ENCODE data around the gene KIF26A. TPM values are rescaled to one million over a fixed set of nuclear protein-coding genes. Genes with fewer than 3 reads are reported as not detected.

The KIF26A gene
- total and polyA plus RNA-seq, 8 donors = 0.65 to 21.7 (median 1.5) TPM

DNA sequence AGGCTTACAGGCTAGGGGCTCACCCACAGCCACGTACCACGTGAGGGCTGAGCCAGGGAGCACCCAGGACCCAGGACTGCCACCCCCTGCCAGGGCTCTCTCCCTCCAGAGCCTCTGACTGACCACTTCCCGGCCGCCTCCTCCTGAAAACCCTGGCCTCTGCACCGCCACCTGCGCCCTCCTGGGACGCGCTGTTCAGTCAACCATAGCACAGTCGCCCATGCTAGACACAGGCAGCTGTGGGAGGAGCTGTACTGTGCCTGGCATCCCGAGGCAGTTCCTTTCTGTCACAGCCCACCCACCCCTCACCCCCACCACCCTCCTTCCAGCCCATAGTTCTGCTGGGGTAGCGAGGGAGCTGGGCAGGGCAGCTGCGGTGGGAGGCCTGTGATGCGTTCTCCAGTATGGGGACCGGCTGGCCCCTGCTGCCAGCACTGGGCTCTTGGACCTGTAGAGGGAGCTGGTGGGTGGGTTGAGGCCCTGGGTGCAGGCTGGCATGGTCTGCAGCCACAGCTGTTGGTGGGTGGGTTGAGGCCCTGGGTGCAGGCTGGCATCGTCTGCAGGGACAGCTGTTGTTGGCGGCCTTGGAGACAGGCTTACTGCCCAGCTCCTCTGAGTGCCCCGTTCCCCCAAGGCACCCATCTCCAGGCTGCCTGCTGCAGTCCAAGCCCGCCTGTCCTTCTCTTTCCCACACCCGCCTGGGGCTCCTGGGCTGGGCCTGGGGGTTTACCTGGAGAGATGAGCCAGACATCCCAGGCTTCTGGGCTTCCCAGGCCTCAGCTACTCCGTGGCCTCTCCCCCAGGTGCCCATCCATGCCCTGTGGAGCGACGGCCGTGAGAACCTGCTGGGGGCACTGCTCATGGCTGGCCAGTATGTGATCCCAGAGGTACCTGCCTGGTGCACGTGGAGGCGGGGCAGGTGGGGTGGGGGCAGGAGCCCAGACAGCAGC lies 41.4 kb upstream of the KIF26A start:
- H3K27me3 ChIP-seq = peaks cover 0 to 30% (median 0%) of the 10 kb centered on the region in 3 donors
- DNase-seq = no peak
- TF ChIP-seq POLR2A (IDR thresholded peaks at IDR 0.05) = no peak
- peak in 1 of 7 experiments; percentile 9 for TF ChIP-seq CTCF (IDR thresholded peaks at IDR 0.05)
- intact Hi-C loops (cut with DNase I; ENCODE audit: low total_unique reads) = no loop called here
- H3K9me3 ChIP-seq = no peaks in the 10 kb centered on the region
- H3K27ac ChIP-seq = no peak overlapping the region
- WGBS, 5 donors = 66 to 82% (median 75%) methylated on average over 17 to 25 of the region's 25 CpGs
- peaks cover 0 to 41% (median 32%) of the 10 kb centered on the region in 4 donors for H3K4me1 ChIP-seq
- H3K36me3 ChIP-seq = no peaks in the 10 kb centered on the region
- H3K4me3 ChIP-seq = no peak overlapping the region

DNA sequence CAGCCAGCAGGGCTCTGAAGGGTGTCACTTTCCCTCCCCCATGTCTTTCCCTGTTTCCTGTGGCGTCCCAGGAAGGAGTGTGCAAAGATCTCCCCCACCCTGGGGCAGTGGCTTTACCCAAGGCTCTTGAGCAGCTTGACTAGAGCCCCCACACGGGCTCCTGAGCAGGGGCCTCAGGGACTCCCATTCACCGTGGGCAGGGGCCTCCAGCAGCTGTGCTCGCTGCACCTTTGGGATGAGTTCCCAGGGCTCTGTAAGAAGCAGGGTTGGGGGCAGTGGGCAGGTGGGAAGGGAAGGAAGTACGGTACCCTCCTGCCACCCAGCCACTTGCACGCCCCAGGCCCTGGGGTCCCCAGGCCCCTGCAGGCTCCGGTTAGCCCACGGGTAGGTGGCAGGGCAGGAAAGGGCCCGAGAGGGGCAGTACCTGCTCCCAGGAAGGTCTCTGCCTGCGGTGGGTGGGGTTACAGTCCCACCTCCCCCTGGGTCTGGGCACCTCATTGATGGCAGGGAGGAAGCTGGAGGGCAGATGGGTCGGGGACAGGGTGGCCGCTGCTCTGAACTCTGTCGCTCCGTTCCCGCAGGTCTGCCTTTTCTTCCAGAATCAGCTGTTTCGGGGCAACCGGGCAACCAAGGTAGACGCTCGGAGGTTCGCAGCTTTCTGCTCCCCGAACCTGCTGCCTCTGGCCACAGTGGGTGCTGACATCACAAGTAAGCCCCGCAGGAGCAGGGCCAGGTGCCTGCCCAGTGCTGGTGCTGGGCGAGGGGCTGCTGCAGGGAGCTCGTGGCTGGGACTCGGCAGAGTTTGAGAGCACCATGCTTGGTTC lies 39.9 kb upstream of the KIF26A start:
- no peaks in the 10 kb centered on the region for H3K9me3 ChIP-seq
- peaks cover 0 to 47% (median 36%) of the 10 kb centered on the region in 4 donors for H3K4me1 ChIP-seq
- H3K27me3 ChIP-seq = peaks cover 0 to 37% (median 0%) of the 10 kb centered on the region in 3 donors
- TF ChIP-seq POLR2AphosphoS5 (IDR thresholded peaks at IDR 0.05) (no peak), POLR2A (IDR thresholded peaks at IDR 0.05) (no peak), CTCF (IDR thresholded peaks at IDR 0.05) (no peak), EP300 (IDR thresholded peaks at IDR 0.05) (no peak)
- no peak overlapping the region for H3K27ac ChIP-seq
- 79 to 92% (median 89%) methylated on average over 5 to 25 of the region's 25 CpGs for WGBS, 5 donors
- H3K36me3 ChIP-seq = no peaks in the 10 kb centered on the region
- no peak overlapping the region for H3K4me3 ChIP-seq
- intact Hi-C loops (cut with DNase I; ENCODE audit: low total_unique reads) = no loop called here
- no peak for DNase-seq

DNA sequence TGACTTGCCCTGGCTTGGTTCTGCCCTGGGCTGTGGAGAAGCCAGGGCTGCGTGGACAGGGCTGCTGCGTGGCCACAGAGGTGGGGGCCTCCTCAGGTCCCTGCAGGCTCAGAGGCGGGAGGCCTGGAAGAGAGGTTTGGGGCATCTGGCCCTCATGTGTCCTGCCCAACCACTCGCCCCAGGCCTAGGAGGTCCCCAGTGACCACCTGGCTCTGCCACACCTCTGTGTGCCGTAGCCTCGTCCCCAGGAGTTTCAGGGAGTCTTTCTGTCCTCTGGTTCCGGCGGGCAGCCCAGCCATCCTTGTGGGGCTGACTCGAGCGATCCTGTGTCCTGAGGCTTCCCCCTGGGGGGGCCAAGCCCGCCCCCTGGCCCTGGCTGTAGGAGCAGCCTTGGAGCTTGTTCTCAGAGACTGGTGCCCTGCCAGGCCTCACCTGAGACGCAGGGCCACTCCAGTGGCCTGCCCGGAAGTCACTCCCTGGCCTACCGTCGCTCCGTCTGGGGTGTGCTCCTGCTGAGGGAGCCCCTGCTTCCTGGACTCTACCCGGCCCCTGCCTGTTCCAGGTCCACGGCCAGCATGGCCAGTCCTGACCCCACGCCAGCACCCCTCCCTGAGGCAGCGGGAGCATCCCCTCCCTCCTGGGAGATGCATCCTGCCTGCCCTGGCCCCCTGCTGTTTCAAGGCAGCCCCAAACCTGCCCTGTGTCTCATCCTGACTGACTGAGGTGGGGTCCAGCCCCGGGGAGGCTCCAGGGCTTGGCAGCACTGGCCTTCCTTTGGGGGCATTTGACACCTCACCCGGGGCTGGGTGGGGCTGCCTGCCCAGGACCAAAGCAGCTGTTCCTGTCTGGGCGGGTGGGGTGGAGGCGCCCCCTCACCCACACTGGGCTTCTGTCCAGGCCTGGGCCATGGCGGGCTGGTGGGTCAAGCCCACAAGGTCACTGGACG lies 39.0 kb upstream of the KIF26A start:
- no peaks in the 10 kb centered on the region for H3K36me3 ChIP-seq
- intact Hi-C loops (cut with DNase I; ENCODE audit: low total_unique reads) = no loop called here
- no peak overlapping the region for H3K4me3 ChIP-seq
- TF ChIP-seq POLR2A (IDR thresholded peaks at IDR 0.05) = no peak
- H3K27me3 ChIP-seq = peaks cover 0 to 36% (median 0%) of the 10 kb centered on the region in 3 donors
- DNase-seq = no peak
- no peak overlapping the region for H3K27ac ChIP-seq
- peaks cover 0 to 48% (median 37%) of the 10 kb centered on the region in 4 donors for H3K4me1 ChIP-seq
- H3K9me3 ChIP-seq = no peaks in the 10 kb centered on the region
- 68 to 75% (median 72%) methylated on average over 16 to 26 of the region's 26 CpGs for WGBS, 5 donors

DNA sequence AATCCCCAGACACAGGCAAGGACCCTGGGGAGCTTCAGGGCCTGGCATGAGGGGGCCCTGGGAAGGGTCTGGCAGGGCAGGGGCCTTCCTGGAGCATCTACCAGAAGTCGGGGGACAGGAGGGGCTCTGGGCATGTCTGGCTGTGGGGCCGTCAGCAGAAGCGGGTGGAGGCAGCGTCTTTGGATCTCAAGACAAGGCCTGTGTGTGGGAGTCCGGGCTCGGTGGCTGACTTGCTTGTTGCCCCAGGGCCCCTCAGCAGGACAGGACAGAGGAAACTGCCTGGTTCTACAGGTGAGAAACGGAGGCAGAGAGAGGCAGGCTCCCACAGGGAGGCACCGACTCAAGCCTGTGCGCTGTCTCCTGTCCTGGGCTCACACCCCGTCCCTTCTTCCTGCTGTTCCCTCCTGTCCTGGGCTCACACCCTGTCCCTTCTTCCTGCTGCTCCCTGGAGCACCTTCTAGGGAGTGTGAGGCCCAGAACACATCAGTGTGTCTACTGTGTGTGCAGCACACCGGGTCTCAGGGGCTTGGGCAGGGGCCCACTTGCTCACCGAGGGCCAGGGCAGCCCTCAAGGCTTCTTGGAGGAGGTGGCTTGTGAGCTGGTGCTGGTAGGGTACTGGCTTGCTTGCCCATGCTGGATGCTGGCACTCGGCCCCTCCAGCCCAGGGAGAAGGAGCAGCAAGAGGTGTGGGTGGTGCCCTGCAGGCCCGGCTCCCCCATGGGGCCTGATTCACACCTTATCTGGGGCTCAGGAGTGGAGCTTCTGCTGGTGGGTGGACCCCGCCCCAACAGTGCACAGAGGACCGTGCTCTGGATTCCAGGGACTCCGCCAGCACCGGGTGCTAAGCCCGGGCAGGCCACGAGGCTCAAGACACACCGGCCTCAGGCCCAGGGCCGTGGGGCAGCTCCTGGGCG lies 38.0 kb upstream of the KIF26A start:
- Histone ChIP-seq H3K4me1 (peaks cover 0 to 51% (median 36%) of the 10 kb centered on the region in 4 donors), H3K36me3 (no peaks in the 10 kb centered on the region), H3K27me3 (peaks cover 0 to 25% (median 0%) of the 10 kb centered on the region in 3 donors), H3K9me3 (no peaks in the 10 kb centered on the region), H3K4me3 (no peak overlapping the region), H3K27ac (peak overlapping the region in 2 of 5 donors; percentile 10)
- DNase-seq = no peak
- intact Hi-C loops (cut with DNase I; ENCODE audit: low total_unique reads) = no loop called here
- no peak for TF ChIP-seq POLR2AphosphoS5 (IDR thresholded peaks at IDR 0.05)
- no peak for TF ChIP-seq CTCF (IDR thresholded peaks at IDR 0.05)
- no peak for TF ChIP-seq POLR2A (IDR thresholded peaks at IDR 0.05)
- WGBS, 5 donors = 55 to 80% (median 64%) methylated on average over 10 to 23 of the region's 23 CpGs

Data from stomach (tissue), 9 donors.